ENCODE measurements around the gene ATP11A.
A peak's percentile ranks its signal among the peaks of the same experiment; 100 is the strongest.

The ATP11A gene

DNA sequence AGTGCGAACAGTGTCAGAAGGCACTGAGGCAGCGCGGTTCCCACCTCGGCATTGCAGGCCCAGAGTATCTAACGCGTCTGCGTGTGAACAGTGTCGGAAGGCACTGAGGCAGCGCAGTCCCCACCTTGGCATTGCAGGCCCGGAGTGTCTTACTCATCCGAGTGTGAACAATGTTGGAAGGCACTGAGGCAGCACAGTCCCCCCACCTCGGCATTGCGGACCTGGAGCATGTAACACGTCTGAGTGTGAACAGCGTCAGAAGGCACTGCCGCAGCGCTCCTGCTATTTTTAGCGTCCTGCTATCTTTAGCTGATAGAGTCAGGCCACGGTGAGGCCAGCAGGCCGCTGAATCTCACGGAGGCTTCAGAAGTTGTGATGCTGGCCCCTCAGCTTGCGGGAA, 39.6 kb downstream of the ATP11A start:
- peak in 1 of 42 donors; percentile 22 for DNase-seq
- intact Hi-C loops (cut with DNase I): no loop called here

DNA sequence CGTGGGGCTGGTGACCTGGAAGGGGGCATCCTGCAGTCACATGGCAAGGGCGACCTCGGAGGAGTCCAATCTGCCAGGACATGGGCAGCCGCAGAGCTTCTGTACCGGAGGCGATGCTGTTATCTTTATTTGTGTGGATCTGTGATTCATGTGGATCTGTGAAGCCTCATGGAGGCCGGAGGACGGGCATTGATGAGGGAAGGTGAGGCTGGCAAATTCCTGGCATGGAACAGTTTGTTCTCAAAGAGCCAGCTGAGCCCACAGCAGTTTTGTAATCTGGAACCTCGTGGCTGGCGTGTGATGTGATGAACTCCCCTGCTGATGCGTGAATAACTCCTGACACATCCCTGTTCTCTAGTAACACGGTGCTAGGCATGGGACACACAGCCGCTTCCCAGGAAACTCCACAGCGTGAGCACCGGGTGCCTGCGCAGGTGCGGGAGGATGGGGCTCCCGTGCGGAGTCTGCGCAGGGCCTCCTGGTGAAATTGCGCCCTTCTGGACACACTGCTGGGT, 40.4 kb downstream of the ATP11A start:
- intact Hi-C loops (cut with DNase I): no loop called here
- DNase-seq: peak in 3 of 42 donors; percentile 34 to 53 (median 47)

DNA sequence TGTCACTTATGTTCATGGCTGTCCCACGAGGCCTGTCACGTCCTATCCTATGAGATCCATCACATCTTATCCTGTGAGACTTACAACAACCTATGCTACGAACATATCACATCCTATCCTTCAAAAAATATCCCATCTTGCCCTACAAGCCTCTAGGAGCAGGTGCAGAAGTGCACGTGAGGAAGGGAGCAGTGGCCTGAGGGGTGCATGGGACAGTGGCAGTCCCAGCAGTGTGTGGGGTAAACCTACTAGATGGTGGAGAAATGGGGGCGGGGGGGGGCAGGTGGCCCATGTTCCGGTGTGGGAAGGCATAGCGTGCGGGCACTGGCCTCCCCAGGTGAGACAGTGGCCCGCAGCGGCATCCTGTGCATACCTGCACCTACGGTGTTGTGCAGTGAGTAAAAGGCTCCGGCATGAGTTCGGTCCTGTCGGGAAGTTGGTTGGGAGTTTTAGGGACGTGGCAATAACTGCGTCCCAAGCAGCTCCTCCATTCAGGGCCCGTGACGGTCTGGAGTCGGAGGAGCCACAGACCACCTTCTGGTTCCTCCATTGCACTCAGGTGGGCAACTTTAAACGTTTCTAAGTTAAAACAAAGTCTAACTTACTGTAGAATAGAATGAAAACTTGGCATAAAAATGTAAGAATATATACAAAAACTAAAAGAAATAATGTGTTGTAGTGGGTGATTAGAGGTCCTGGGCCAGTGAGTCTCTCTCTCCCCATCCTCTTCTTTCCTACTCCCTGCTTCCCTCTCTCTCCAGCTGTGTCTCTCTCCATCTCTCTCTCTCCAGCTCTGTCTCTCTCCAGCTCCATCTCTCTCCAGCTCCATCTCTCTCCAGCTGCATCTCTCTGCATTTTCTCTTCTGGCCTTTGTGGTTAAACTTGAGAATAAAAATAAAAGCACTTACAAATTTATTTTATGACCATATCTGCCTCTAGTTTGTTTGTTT, 42.1 kb downstream of the ATP11A start:
- DNase-seq: no peak
- intact Hi-C loops (cut with DNase I): no loop called here

DNA sequence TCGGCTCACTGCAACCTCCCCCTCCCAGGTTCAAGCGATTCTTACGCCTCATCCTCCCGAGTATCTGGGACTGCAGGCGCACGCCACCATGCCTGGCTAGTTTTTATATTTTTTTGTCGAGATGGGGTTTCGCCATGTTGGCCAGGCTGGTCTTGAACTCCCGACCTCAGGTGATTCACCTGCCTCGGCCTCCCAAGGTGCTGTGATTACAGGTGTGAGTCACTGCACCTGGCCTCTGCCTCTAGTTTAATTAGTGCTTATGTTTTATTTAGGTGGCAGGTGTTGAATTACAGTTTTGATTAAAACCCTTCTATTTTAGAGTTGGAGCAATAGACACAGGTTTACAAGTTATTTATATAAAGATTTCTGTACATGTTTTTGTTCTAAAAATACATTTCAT, 42.8 kb downstream of the ATP11A start:
- intact Hi-C loops (cut with DNase I): no loop called here
- no peak for DNase-seq

DNA sequence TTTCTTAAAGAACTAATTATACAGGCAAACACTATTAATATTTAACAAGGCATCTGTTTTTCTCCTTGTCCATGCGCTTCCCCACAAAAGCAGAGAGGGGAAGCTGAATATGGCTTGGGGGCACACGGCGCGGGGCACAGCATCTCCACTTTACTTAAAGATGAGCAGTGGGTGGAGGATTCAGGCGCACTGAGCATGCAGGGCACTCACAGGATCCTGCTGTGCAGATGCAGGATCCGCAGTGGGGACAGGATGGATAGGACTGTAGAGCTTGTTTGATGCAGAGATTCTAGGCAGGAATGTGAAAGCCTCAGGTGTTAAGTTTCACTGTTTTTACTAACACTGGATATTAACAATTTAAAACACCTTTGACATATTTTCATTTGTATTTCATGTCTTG, 43.3 kb downstream of the ATP11A start:
- intact Hi-C loops (cut with DNase I): no loop called here
- peak in 1 of 42 donors; percentile 30 for DNase-seq

DNA sequence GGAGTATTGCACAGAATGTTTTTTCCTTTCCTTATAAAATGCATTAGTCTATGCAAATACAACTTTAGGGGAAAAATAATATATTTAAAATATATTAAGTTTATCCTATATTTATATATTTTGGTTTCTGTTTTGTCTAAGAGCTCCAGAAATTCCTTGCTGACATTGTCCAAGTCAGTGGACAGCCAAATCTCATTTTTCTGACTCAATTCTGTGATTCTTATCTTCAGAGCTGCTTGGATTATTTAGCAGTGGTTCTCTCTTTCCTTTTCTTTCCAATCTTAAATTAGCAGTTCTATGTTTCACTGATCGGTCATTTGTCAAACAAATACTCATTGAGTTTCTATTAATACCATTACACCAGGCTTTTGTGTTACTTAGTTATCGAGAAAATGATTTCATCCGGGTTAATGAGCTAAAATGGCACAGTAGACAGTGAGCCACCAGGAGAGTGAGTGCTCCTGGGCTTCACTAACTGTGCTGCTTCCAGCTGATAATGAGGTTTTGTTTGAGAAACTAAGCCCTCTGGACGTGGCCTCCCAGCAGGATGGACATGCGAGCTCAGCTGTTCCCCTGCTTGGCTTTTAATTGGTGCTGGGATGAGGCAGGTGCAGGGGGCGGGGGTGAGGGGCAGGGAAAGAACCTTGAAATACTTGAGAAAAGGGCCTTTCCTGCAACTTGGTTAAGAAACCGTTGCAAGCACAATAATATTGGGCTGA, 44.0 kb downstream of the ATP11A start:
- intact Hi-C loops (cut with DNase I): no loop called here
- DNase-seq: no peak

DNA sequence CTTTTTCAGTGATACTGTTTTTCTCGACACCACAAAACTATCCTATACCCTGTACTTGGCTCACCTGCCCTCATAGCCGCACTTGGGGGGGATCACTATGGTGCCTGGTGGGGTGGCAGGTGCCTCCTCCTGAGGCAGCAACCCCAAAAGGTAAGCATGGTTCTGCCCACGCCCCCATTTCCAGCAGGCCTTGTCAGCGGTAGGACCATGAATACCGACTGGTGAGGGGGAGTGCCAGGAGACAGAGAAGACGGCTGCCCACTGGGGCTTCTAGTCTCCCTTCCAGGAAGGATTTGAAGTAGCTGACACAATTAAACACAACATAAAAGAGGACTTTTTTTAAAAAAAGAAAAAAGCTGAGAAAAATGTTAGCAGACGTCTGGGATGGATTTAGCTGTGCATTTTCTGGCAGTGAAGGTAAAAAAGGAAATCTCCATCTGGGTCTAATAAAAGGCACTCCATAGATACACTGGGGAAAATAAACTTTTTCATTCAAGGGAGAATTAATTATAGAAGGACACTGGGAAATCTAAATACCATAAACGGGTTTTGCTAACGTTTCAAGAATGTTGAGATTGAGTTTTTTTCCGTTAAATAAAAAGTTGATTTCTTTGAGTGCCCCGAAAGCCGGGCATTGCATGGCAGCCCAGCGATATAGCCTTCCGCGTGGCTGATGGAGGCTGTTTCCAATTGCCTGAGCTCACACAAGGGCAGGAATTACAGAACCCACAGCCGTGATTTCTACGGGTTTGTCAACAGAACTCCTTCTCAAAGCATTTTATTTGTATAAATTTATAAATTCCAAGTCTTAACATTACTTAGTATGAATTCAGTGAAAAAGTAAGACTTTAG, 45.1 kb downstream of the ATP11A start:
- no peak for DNase-seq
- intact Hi-C loops (cut with DNase I): no loop called here

DNA sequence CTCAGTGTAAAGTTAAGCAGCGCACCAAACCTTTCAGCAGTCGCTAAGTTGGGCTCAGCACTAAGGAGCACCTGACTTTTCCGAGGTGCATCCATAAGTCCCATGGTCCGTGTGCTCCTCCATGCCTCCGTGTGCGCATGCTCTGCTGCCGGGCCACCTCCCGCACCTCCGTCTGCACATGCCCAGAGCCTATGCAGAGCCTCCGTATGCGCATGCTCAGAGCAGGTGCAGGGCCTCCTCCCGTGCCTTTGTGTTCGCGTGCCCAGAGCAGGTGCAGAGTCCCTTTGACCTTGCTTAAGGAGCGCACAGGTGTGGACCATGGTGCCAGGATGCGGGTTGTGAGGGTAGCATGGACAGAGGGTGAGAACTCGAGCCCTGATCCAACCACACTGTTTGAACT, 46.0 kb downstream of the ATP11A start:
- intact Hi-C loops (cut with DNase I): no loop called here
- no peak for DNase-seq

DNA sequence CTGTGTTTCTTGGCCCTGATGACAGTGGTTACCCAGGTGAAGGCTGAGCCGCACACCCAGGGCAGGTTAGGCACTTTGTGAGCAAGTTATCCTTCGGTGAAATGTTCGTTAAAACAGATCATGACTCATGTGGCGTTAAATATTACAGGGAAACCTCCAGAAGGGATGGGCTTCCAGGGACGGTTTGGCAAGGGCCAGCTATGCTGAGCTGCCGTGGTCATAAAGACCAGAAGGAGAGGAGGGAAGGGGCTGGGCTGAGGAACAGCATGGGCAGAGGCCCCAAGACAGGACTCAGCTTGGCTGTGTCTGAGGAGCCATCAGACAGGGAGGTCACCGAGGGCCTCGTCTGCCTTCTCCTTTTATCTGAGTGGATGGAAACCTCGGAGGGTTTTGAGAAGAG, 47.5 kb downstream of the ATP11A start:
- intact Hi-C loops (cut with DNase I): no loop called here
- no peak for DNase-seq

DNA sequence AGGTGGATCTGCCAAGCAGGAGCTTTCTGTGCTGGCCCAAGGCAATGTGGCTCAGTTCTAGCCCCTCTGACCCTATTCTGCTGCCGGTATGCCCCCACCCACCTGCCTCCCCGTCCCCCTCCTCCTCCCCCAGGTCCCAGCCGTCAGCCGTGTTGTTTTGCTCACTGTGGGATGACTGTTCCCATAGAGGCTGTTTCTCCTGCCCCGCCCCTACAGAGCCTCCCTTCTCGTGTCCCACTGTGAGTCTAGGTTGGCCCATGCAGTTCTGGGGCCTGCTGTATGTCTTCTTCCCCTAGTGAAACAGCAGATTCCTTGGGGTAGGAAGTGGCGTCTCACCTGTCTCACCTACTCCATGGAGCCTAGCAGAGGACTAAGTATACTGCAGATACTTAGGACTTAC, 48.8 kb downstream of the ATP11A start:
- no peak for DNase-seq
- intact Hi-C loops (cut with DNase I): no loop called here

DNA sequence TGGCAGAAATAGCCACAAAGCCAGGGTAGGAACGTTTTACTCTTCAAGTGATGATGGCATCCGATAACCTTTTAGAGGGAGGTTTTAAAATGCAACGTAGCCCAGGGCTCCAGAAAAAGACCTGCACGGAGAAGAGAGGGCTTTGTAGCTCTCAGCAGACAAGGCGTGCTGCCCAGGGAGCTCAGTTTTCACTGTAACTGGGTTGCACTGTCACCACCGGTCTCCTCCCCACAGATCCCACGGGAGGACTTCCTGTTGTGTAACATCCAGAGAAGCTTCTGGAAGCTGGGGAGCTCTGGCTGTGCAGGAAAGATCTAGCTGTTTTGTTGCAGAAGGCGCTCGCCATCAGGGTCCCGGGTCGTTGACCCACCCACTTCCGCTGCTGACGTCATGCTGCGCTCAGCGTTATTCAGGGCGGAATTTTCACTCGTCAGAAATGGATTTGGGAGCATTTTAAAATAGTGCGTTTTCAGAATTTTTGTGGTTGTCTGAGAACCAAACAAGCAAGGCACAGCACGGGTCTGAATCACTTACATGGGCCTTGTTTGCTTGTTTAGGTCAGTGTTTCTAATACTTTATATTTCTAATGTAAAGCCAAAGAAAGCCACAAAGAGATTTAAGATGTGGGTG, 50.8 kb downstream of the ATP11A start:
- intact Hi-C loops (cut with DNase I): no loop called here
- DNase-seq: peak in 6 of 42 donors; percentile 36 to 62 (median 47)

DNA sequence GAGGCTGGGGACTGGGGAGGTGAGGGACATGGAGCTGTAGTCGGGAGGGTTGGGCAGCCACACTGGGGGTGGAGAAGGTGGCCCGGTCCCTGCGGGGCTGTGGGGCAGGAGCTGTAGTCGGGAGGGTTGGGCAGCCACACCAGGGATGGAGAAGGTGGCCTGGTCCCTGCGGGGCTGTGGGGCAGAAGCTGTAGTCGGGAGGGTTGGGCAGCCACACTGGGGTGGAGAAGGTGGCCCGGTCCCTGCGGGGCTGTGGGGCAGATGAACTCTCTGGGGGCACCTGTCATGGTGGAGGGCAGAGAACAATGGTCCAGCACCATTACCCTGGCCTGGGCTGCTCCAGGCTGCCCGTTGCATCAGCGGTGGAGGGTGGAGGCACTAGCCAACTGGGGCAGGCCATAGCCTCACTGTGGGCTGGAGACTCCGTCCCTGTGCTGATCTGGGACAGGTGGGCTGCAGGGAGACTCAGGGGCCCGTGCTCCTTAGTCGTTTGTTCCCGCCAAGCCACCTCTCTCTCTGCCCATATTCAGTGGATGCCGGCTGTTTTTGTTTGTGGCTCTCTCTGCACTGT, 51.4 kb downstream of the ATP11A start:
- intact Hi-C loops (cut with DNase I): no loop called here

DNA sequence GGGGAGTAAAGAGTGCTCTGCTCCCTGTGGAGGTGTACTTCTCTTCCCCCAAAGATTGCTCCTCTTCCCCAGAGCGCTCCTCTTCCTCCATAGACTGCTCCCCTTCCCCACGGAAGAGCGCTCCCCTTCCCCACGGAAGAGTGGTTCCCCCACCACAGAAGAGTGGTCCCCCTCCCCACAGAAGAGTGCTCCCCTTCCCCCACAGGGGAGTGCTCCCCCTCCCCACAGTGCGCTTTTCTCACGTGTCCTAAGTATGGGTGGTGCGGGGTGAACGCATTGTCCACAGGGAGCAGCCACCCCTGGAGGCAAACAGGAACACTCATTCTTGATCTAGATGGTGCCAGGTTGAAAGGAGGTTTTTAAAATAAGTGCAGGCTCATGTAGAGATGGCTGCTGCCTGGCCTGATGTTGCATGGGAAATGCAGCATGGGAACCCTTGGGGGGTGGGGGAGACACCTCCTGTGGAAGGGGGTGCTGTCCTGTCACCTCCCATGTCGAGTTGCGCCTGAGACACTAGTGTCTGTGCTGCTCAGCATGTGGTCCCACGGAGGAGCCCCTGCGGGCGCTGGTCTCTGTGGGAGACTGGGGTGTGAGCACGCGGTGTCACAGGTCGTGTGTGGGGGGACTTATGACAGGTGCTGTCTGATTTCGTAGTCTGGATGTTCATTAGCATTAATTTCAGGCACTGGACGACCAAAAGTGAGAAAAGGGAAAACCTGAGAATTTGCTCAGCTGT, 52.2 kb downstream of the ATP11A start:
- intact Hi-C loops (cut with DNase I): no loop called here
- peak in 1 of 42 donors; percentile 26 for DNase-seq

More for the DNA sequence above, 51.4 kb downstream of the ATP11A start:
- peak in 1 of 42 donors; percentile 27 for DNase-seq

DNA sequence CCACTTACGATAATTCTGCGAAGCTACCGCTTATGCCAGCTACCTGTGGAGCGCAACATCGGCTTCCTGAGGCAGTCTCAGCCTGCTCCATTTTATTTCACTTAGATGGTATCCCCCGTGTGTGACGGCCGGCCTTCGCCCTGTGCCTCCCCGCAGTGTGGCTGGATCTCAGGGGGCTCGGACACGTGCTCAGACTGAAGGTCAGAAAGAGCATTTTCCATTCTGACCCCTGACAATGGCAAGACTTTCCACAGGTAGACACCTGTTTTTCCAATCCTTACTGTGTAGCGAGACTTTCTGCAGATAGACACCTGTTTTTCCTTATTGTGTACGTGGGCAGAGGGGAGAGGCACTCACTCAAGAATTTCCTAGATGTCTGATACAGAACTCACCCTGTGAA, 52.7 kb downstream of the ATP11A start:
- intact Hi-C loops (cut with DNase I): no loop called here
- DNase-seq: peak in 1 of 42 donors; percentile 24

DNA sequence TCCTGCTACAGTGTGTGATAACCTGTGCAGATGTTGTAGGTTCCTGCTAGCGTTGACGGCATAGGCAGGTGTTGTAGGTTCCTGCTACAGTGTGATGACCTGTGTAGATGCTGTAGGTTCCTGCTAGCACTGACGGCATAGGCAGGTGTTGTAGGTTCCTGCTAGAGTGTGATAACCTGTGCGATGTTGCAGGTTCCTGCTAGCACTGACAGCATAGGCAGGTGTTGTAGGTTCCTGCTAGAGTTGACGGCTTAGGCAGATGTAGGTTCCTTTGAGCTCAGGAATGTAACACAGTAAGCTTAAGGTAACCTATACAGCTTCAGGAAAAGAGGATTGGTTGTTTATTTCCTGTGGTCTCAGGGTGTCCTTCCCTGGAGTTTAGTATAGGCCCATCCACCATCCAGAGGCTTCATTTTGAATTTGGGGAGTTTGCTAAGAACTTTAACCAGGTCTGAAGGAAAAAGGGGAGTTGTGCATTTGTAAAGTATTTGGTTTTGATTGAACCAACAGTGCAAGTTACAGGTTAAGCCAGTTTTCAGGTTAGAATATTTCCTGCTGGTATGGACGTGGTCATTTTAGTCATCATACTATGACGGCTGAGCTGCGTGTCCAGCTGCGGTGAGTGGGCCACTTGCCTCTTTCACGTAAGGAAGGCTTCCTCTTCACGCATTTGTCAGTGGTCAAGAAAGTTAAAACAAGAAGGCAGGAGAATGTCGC, 53.8 kb downstream of the ATP11A start:
- no peak for DNase-seq
- intact Hi-C loops (cut with DNase I): no loop called here

DNA sequence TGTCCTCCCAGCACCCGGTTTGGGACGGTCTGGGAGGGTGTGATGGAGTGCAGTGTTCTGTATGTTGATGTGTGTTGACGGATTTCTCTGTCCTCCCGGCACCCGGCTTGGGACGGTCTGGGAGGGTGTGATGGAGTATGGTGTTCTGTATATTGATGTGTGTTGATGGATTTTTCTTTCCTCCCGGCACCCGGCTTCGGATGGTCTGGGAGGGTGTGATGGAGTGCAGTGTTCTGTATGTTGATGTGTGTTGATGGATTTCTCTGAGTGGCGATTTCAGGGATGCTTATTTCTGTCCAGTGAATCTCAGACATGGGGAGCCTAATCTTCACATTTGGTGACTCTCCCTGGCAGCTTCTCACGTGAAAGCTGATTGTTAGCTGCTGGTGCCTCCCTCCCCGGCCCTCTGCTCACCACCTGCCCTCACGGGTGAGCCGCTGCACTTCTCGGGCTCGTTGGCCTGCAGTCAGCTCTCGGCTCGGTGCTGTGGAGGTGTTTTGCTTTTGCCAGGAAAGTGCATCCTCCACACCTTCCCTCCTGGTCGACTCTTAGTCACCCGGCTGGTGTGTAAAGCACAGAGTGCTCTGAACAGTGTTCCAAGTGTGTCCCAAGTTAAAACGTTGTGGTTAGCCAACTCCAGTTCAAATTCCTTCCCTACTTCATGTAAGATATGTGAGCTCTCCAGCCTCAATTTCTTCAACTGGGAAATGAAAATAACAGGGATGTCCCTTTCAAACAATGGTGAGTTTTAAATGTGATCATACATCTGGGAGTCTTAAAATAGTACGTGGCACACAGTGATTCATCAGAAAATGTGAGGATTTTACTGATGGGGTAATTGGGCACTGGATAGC, 54.6 kb downstream of the ATP11A start:
- intact Hi-C loops (cut with DNase I): loop anchor here (5.0 kb wide), 1 partner anchor 52 kb away; the partner anchor contains the start of gene ATP11A
- DNase-seq: peak in 4 of 42 donors; percentile 7 to 67 (median 44)

Data from head of caudate nucleus (tissue), 42 donors.